Measurements from ENCODE around the gene ANXA7.
"Not testable (repeated sequence)": the region's sequence is repeated elsewhere in the genome, so short reads cannot be mapped to it uniquely, and the experiment has no call there.

Gene ANXA7

GRCh38 chr10:73407495-73407894, 6.4 kb downstream of the ANXA7 start:
- no peak for DNase-seq

GRCh38 chr10:73406846-73407245, 7.0 kb downstream of the ANXA7 start:
- DNase-seq, result no peak

DNA sequence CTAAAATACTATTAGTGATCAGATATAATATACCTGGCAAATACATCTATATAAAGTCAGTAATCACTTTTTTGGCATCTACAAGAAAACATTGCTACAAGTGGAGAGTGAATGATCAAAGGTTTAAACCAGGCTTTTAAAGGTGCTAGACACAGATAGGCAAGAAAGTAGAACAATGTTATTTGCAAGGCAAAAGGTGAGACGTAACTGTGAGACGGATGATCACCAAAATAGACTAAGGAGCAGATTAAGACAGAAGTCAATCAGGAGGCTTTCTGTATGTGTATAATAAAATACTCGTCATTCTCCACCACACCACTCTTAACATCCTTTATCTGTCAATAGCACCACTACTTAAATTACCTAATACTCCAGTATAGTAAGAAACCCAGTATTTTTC, 8.3 kb downstream of the ANXA7 start:
- no peak for DNase-seq

DNA sequence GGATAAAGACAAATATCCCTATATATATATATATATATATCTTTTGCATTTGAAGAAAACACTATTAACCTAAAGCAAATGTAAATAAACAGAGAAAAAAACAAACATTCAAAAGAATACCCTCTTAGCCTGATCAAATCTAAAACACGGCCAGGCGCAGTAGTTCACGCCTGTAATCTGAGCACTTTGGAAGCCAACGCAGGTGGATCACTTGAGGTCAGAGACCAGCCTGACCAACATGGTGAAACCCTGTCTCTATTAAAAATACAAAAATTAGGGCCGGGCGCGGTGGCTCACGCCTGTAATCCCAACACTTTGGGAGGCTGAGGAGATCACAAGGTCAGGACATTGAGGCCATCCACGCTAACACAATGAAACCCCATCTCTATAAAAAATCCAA, 9.2 kb downstream of the ANXA7 start:
- DNase-seq, result peak; percentile 21

GRCh38 chr10:73401636-73402035, 12.2 kb downstream of the ANXA7 start:
- DNase-seq, result no peak

DNA sequence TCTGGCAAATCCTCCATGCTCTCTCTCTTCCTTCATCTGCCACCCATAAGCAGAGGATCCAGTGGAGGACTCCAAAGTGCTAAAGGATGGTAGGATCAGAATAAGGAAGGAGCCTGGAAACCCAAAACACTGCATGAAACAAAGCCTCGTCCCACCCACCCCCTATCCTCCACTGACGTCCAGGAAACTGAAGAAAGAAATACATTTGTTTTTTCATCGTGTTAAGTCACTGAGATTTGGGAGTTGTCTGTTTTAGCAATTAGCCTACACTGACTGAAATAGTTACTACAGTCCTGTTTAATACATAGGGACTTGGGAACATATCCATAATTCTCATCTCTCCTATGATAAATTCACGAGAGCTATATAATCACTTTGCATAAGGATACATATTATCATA, 14.8 kb downstream of the ANXA7 start:
- no peak for DNase-seq

DNA sequence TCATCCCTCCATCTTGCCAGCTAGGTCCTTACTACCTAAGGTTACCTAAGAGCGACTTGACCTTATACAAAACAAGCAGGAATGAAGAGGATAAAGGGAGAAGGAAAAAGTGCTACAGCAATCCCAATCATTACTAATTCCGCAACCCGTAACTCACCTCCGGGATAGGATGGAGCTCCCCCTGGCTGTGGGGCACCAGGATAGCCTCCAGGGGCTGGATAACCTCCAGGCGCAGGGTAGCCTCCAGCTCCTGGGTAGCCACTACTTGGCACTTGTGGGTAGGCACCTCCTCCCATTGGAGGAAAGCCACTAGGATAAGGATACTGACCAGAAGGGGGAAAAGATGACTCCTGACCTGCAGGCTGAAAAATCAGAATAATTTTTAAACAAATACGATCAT, 15.8 kb downstream of the ANXA7 start:
- peak; percentile 30 for DNase-seq

GRCh38 chr10:73394325-73394724, 19.5 kb downstream of the ANXA7 start:
- DNase-seq, result not testable (repeated sequence)

DNA sequence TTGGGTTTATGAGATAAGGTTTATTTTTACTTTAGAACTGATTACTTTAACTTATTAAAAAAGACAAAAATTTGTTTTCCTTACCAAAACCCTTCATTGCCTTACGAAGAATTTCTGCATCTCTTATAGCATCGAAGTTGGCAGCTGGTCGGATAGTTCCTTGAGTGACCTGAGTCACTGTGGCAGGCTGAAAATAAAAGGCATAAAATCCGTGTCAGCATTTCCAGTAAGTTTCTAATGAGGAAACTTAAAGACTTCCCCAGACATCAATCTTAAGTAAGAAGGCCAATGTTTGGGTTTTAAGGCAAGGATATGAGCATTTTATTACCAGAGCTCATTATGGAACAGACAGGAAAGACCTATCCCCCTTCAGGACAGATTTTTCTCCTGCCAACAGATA, 25.6 kb downstream of the ANXA7 start:
- no peak for DNase-seq

GRCh38 chr10:73386583-73386982, 27.3 kb downstream of the ANXA7 start:
- DNase-seq, result no peak

DNA sequence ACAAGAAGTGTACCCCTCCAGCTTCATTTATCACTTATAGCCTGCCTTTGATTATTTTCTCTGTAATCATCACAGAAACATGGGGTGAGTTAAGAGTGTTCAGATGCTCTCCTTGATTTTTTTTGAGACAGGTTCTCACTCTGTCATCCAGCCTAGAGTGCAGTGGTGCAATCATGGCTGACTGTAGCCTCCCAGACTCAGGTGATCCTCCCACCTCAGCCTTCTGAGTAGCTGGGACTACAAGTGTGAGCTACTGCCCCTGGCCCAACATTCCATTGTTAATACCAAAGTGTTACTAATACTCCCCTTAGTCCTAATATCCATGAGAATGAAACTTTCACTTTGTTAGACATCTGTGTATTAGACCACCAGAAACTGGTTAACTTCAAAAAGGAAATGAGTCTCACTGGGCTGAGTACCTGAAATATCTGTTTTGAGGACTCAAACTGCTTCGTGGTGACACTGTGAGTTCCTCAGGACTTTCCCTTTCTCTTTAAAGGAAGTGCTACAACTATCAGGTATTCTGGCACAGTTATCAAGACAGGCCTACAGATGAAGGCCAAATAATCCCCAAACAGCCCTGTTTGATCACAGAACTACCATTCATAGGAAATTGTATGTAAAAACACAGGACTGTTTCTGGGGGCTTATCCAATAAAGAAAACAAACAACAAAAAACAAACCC, 34.7 kb downstream of the ANXA7 start:
- DNase-seq, result no peak

GRCh38 chr10:73376679-73377078, 37.2 kb downstream of the ANXA7 start:
- no peak for DNase-seq

DNA sequence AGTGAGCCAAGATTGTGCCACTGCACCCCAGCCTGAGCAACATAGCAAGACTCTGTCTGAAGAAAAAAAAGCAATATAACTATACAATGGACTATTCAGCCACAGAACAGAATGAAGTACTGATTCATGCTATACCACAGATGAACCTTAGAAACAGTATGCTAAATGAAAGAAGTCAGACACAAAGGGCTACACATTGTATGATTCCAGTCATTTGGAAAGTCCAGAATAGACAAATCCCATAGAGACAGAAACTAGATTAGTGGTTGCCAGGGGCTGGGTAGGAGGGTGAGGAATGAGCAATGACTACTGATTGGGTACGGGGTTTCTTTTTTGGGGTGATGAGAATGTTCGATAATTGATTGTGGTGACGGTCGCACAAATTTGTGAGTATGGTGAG, 45.6 kb downstream of the ANXA7 start:
- no peak for DNase-seq

DNA sequence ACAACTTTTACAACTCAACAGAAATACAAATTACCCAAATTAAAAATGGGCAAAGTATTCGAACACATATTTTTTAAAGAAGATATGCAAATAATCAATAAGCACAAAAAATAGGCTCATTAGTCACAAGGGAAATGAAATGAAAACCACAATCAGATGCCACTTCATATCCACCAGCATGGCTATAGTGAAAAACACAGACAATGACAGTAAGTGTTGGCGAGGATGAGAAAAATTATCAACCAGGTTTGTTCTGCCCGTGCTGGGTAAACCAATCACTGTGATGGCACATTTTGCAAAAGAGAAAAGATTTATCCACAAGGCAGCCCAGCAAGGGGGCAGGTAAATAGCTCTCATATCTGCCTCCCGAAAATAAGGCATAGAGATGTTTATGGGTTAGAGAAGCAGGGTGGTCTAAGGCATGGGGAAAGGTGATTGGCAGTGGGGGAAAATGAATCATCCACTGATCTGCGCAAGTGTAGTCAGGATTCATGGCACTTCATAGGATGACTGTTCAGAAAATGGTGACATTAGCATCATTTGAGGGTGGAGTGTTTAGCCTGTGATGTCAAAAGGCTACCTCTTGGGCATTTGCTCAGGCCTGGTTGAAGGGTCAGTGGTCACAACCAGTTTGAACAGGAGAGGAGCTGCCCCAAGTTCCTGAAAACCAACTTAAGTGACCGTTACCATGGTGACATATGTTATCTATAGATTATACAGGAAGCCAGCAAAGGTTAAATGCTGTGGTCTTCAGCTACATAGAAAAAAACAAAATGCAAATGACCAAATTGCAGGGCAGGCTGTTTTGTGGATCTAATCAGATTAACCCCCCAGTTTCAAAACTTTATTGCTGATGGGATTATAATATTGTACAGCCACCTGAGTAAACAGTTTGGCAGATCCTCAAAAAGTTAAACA, 47.2 kb downstream of the ANXA7 start:
- peak; percentile 66 for DNase-seq

DNA sequence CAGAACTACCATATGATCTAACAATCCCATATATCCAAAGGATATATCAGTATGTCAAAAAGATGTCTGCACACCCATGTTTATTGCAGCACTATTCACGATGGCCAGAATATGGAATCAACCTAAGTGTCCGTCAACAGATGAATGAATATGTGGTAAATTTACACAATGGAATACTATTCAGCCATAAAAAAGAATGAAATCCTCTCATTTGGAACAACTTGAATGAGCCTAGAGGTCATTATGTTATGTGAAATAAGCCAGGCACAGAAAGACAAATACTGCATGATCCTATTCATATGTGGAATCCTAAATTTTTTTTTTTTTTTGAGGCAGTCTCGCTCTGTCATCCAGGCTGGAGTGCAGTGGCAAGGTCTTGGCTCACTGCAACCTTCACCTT, 48.9 kb downstream of the ANXA7 start:
- no peak for DNase-seq

- DNase-seq, result peak; percentile 58
Measured at GRCh38 chr10:73359492-73359891, 54.4 kb downstream of the ANXA7 start.

DNA sequence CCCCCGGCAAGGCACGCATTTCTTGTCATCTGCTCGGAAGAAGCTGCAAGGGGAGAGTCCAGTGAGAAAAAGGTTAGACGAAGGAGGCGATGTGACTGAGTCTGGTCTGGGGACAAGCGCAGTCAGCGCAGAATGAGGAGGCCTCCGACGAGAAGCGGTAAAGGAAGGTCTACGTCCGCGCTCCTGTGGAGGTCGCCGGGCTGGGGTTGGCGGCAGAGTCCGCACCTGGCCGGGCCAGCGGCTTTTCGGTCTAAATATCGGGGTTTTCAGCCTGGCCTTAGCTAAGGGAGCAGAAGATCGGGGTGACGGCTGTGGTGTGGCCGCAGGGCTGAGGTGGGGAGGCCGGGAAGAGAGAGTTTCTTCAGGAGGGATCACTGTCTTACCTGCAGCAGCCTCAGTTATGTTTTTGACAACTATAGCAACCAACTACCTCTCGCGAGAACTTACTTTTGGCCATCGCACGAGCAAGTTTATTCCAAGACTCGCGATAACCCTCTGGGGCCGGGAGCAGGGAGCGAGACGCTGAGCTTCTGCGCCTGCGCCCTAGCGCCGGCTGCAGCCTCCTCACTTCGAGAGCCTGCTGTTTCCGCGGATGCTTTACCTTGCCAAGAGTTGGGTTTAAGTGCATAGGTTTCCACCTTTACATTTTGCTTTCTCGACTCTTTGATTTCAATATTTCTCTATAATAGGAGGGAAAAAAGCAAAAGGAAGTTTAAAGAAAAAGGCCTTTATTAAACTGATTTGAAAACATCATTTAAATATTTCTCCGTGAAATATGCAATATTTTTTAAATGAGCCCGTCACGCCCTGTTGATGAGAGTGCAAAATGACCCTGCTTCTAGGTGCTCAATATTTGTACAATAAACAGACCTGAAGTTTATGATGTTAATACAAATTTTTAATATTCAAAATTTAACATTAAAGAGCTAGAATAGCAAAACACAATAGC, 55.3 kb downstream of the ANXA7 start, which contains the start of gene CFAP70:
Gene CFAP70 (minus strand): TSS at position 534 of the 949 bp plus-strand sequence. CDS start 4,068 bp downstream, outside the sequence.
- peak; percentile 99 for DNase-seq

DNA sequence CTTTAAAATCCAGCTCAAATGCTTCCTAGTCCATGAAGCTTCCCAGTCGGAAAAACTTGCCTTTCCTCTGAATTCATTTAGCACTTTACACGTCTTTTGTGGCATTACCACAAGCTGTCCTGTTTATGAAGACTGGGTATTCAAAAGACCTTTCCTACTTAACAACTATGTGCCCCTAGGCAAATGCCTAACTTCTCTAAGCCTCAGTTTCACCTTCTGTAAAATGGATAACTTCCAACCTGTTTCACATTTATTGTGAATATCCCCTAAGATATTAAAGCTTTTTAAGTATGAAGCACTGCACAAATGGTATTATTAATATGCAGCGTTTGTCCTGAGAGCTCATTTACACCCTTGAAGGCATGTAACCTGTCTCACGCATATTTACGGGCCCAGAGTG, 56.0 kb downstream of the ANXA7 start:
- no peak for DNase-seq

GRCh38 chr10:73357166-73357565, 56.7 kb downstream of the ANXA7 start:
- no peak for DNase-seq

GRCh38 chr10:73344269-73344668, 69.6 kb downstream of the ANXA7 start:
- no peak for DNase-seq

- DNase-seq, result no peak
Measured at GRCh38 chr10:73340121-73340520, 73.7 kb downstream of the ANXA7 start.

DNA sequence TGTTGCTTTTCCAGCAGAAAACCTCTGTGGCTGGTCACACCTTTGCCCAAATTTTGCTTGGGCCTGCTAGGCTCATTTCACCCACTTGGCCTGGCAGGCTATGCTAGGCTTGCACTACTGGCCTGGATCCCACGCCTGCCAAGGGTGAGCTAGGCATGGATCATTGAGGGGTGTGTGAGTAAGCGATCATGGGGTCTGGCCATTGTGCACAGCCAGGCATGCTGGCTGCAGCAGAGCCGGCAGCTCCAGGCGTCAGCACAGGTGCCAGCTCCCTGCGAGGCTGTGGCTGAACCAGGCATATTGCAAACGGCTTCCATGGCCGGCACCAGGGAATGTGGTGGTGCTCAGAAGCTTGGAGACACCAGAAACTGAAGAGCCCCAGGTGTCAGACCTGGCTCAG, 74.4 kb downstream of the ANXA7 start:
- no peak for DNase-seq

GRCh38 chr10:73338801-73339368, 75.0 kb downstream of the ANXA7 start:
- DNase-seq, result no peak

Data from DMS53 (cell line).